Breast epithelium (tissue), 4 donors: ENCODE data around the gene CDC26. TPM values are rescaled to one million over a fixed set of nuclear protein-coding genes. Genes with fewer than 3 reads are reported as not detected.

Experiments used
- DNase-seq, 2 donors: peaks; one replicate each; pipeline ENCODE4 v3.0.0-alpha.2; 2019; ENCODE audit warnings: low spot score in 2 of 2
- H3K27ac ChIP-seq, 2 donors: fragments of 200-600 bp; sonication (generic) in 1 of 2; one replicate each; pipeline ENCODE4 v1.5.1; 2016 to 2019; ENCODE audit warnings: mild to moderate bottlenecking in 1 of 2
- H3K27me3 ChIP-seq, 2 donors: fragments of 200-600 bp; sonication (generic) in 1 of 2; one replicate each; pipeline versions ENCODE4 v1.5.1 to v1.6.0; 2017 to 2019; ENCODE audit warnings: control low read depth in 1 of 2, mild to moderate bottlenecking in 1 of 2
- H3K36me3 ChIP-seq: fragments of 200-600 bp; one replicate; pipeline ENCODE4 v1.5.1; 2019
- H3K4me1 ChIP-seq, 2 donors: fragments of 200-600 bp; sonication (generic); one replicate each; pipeline ENCODE4 v1.5.1; 2016 to 2019; ENCODE audit warnings: control low read depth in 1 of 2
- H3K4me3 ChIP-seq, 3 donors: fragments of 200-600 bp; sonication (generic); 1 replicate in 2 of 3; 2 replicates in 1 of 3; pipeline ENCODE4 v1.5.1; 2016 to 2019; ENCODE audit warnings: mild to moderate bottlenecking in 3 of 3, moderate library complexity in 2 of 3
- H3K9me3 ChIP-seq, 2 donors: fragments of 200-600 bp; sonication (generic) in 1 of 2; one replicate each; pipeline ENCODE4 v1.5.1; 2016 to 2019; ENCODE audit warnings: control low read depth in 1 of 2
- CTCF ChIP-seq, 3 donors: fragments of 450-650 bp; IDR thresholded peaks; one replicate each; pipeline ENCODE4 v1.5.1; 2016 to 2017; ENCODE audit warnings: antibody characterized with exemption in 3 of 3, mild to moderate bottlenecking in 3 of 3, moderate library complexity in 3 of 3
- POLR2A ChIP-seq: fragments of 450-650 bp; IDR thresholded peaks from one replicate; pipeline ENCODE4 v1.6.1; 2016; ENCODE audit warnings: antibody characterized with exemption, mild to moderate bottlenecking, moderate library complexity
- POLR2AphosphoS5 ChIP-seq, 3 donors: sonication (generic); formaldehyde crosslinking; IDR thresholded peaks; one replicate each; pipeline ENCODE4 v1.6.1; 2017; ENCODE audit warnings: antibody characterized with exemption in 3 of 3
- intact Hi-C: fragments of 100-400 bp; cut with DNase I; formaldehyde crosslinking; loops from one replicate; pipeline ENCODE4 v1.15.1; 2023; ENCODE audit warnings: low total_unique reads
- total RNA-seq, 3 donors: library from RNA; depleted of rRNA; stranded (reverse); fragments of >200 nt; gene quantifications; one replicate each; pipeline ENCODE4 v1.1.0, GENCODE V29; 2016

Gene CDC26
- total RNA-seq, 3 donors from 2014 or later = 32.0 to 46.2 (median 39.1) TPM

- TF ChIP-seq CTCF (IDR thresholded peaks at IDR 0.05) (no peak), POLR2A (no peak)
- no peaks in the 10 kb centered on the region for H3K27me3 ChIP-seq
- no peak overlapping the region for H3K27ac ChIP-seq
- H3K9me3 ChIP-seq = no peaks in the 10 kb centered on the region
- H3K4me1 ChIP-seq = no peaks in the 10 kb centered on the region
- no peaks in the 10 kb centered on the region for H3K36me3 ChIP-seq
- DNase-seq = no peak
- H3K4me3 ChIP-seq = no peak overlapping the region
- intact Hi-C loops = no loop called here
Measured at GRCh38 chr9:113293285-113293878, 18.0 kb upstream of the CDC26 start.

- H3K4me1 ChIP-seq = no peaks in the 10 kb centered on the region
- no peak overlapping the region for H3K4me3 ChIP-seq
- H3K27me3 ChIP-seq = no peaks in the 10 kb centered on the region
- intact Hi-C loops = no loop called here
- no peak for DNase-seq
- peaks cover 7% of the 10 kb centered on the region for H3K36me3 ChIP-seq
- no peak overlapping the region for H3K27ac ChIP-seq
- no peaks in the 10 kb centered on the region for H3K9me3 ChIP-seq
- no peak for TF ChIP-seq POLR2AphosphoS5 (IDR thresholded peaks at IDR 0.05)
- TF ChIP-seq CTCF (IDR thresholded peaks at IDR 0.05) = no peak
- no peak for TF ChIP-seq POLR2A
Measured at GRCh38 chr9:113290052-113290607, 14.8 kb upstream of the CDC26 start.

GRCh38 chr9:113289091-113289490, 13.7 kb upstream of the CDC26 start:
- H3K27me3 ChIP-seq = no peaks in the 10 kb centered on the region
- intact Hi-C loops = no loop called here
- H3K4me1 ChIP-seq = no peaks in the 10 kb centered on the region
- no peaks in the 10 kb centered on the region for H3K9me3 ChIP-seq
- H3K36me3 ChIP-seq = peaks cover 13% of the 10 kb centered on the region
- no peak overlapping the region for H3K27ac ChIP-seq
- DNase-seq = no peak
- H3K4me3 ChIP-seq = no peak overlapping the region
- TF ChIP-seq POLR2A = no peak
- no peak for TF ChIP-seq POLR2AphosphoS5 (IDR thresholded peaks at IDR 0.05)
- TF ChIP-seq CTCF (IDR thresholded peaks at IDR 0.05) = no peak

GRCh38 chr9:113281356-113281755, 6.0 kb upstream of the CDC26 start:
- Histone ChIP-seq H3K4me3 (no peak overlapping the region), H3K9me3 (no peaks in the 10 kb centered on the region), H3K27me3 (no peaks in the 10 kb centered on the region), H3K27ac (no peak overlapping the region), H3K36me3 (peaks cover 12% of the 10 kb centered on the region), H3K4me1 (no peaks in the 10 kb centered on the region)
- intact Hi-C loops = no loop called here
- DNase-seq = no peak
- TF ChIP-seq POLR2AphosphoS5 (IDR thresholded peaks at IDR 0.05) = no peak
- TF ChIP-seq POLR2A = no peak
- TF ChIP-seq CTCF (IDR thresholded peaks at IDR 0.05) = no peak

GRCh38 chr9:113278840-113279239, 3.5 kb upstream of the CDC26 start:
- Histone ChIP-seq H3K9me3 (no peaks in the 10 kb centered on the region), H3K4me1 (no peaks in the 10 kb centered on the region), H3K27me3 (no peaks in the 10 kb centered on the region), H3K27ac (no peak overlapping the region), H3K4me3 (no peak overlapping the region), H3K36me3 (peaks cover 7% of the 10 kb centered on the region)
- DNase-seq = no peak
- no peak for TF ChIP-seq POLR2A
- intact Hi-C loops = no loop called here
